NCI-H774 (cell line): Measurements from ENCODE around the gene RAB40B.

ENCODE experiments used
- DNase-seq: peaks from one replicate; lab custom pipeline; 2025; lab: John Stamatoyannopoulos, UW

The RAB40B gene

DNA sequence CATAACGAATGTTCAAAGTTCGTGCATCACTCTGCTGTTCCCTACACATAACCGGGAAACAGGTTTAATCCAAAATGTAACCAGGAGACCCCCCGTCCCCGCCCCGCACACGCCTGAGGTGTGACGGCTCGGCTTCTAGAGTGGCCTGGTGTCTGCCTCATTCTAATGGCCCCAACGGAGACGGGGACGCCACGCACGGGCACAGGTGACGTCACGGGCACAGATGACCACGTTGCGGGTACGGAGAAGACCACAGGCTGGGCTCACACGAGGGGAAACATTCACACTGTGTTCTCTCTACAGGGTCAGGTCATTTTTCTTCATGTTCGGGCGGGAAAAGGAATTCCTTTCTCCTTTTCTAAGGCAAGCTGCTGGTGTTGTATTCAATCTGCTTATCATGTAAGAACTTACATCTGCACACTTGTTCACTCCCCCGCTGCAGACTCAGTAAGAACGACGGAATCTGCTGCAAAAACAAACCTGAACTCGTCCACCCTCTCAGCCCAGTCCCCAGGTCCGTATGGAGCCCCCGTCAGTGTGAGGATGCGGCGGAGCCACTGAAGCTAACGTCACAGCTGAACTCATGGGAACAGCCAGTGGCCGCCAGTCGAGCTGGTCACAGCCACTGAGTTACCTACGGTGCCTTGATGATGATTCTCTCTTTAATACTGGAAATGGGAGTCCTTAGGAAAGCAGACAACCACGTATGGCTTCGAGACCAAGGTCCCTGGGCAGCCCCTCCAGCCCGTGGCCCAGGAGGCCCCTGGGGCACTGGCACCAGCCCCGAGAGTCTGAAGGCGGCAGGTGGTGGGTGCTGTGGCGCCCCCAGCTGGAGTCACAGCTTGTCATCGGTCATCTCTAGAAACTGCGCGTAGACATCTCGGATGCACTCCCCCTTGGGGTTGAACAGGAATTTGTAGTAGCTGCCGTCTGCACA lies 83.1 kb downstream of the RAB40B start:
- no peak for DNase-seq

DNA sequence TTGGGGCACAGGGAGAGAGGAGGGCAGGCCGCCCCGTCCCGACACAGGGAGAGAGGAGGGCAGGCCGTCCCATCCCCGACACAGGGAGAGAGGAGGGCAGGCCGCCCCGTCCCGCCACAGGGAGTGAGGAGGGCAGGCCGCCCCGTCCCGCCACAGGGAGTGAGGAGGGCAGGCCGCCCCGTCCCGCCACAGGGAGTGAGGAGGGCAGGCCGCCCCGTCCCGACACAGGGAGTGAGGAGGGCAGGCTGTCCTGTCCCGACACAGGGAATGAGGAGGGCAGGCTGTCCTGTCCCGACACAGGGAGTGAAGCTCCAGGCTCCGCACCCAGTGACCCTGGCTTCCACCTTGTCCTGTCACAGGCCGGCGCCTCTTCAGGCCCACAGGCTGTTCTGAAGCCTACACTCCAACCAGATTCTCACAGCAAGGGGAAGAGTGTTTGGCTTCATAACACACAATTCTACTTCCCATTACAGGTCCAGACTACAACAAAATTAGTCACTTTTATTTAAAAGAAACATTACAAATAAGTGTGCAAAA lies 84.3 kb downstream of the RAB40B start:
- no peak for DNase-seq

DNA sequence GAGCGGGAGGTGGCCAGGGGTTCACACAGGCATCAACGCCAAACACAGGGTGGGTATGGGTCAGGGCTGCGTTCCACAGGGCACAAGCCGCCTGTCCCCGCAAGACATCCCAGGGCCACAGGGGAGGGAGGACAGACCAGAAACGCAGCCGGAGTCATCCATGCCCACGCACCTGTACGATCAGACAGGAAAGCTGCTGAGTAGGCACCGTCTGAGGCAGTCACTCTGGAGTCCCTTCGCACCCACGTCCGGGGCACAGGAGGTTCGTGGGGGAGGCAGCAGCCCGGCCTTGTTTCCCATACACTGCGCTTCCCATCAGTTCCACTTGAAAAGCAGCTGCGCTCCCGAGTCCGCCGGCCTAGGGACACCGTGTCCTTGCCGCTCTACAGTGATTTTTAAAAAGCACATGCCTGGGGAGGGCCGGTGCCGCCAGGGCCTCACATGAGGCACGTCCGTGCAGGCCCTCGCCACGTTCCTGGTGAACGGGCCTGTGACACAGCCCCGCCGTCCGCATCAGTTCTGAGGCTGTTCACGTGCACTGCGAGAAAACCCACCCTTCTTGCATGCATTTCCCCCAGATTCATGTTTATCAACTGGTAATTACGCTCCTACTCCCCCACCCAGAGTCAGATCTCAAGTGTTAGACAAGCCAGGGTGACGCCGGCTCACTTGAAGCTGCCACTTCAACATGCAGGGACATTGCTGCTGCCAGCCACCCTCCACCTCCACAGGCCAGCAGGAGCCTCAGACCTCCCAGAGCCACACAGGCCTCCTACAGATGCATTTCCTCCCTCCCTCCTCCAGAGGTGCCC lies 85.0 kb downstream of the RAB40B start:
- DNase-seq, result no peak

- no peak for DNase-seq
Measured at GRCh38 chr17:82611140-82612058, 87.1 kb downstream of the RAB40B start.

- DNase-seq, result no peak
Measured at GRCh38 chr17:82609655-82610054, 88.8 kb downstream of the RAB40B start.

- DNase-seq, result no peak
Measured at GRCh38 chr17:82608816-82609215, 89.7 kb downstream of the RAB40B start.

- no peak for DNase-seq
Measured at GRCh38 chr17:82605939-82606600, 92.4 kb downstream of the RAB40B start.
